HepG2 (cell line): ENCODE results near the gene PSMA3.

Source experiments
- PBX3 ChIP-seq: sonication (generic); formaldehyde crosslinking; IDR thresholded peaks from 2 replicates; pipeline ENCODE4 v1.8.1; 2023; ENCODE audit warnings: missing genetic modification reagents, inconsistent platforms, borderline replicate concordance
- TBL1XR1 ChIP-seq: fragments of 150-350 bp; IDR thresholded peaks from 2 replicates; pipeline ENCODE4 v1.6.1; 2014; ENCODE audit warnings: borderline replicate concordance, low read length; ENCODE audit not compliant: partially characterized antibody
- U2AF2 ChIP-seq: fragments of 200-400 bp; formaldehyde crosslinking; IDR thresholded peaks from 2 replicates; pipeline ENCODE4 v1.6.1; 2017; ENCODE audit warnings: low read depth, mild to moderate bottlenecking, low read length
- ZBTB21 ChIP-seq: sonication (generic); formaldehyde crosslinking; IDR thresholded peaks from 2 replicates; pipeline ENCODE4 v1.4.0; 2020; ENCODE audit warnings: missing genetic modification reagents
- ZBTB33 ChIP-seq: sonication (generic); formaldehyde crosslinking; IDR thresholded peaks from 2 replicates; pipeline ENCODE4 v1.4.0; 2020; ENCODE audit warnings: missing genetic modification reagents
- ZNF768 ChIP-seq: sonication (generic); formaldehyde crosslinking; IDR thresholded peaks from 2 replicates; pipeline ENCODE4 v1.4.0; 2020; ENCODE audit warnings: missing genetic modification reagents
- TF ChIP-seq, protein P1 (sequence below): sonication (generic); formaldehyde crosslinking; IDR thresholded peaks from 2 replicates; pipeline ENCODE4 v1.8.1; 2022; ENCODE audit warnings: low read depth, mild to moderate bottlenecking, missing genetic modification reagents
- TF ChIP-seq, protein P2 (sequence below): IDR thresholded peaks from 2 replicates; pipeline ENCODE4 v1.6.1; 2012; ENCODE audit warnings: low read length, improper control_type of control experiment

GRCh38 chr14:58272588-58273372 lies 28.1 kb downstream of the PSMA3 start:
- TF ChIP-seq, protein P1, sequence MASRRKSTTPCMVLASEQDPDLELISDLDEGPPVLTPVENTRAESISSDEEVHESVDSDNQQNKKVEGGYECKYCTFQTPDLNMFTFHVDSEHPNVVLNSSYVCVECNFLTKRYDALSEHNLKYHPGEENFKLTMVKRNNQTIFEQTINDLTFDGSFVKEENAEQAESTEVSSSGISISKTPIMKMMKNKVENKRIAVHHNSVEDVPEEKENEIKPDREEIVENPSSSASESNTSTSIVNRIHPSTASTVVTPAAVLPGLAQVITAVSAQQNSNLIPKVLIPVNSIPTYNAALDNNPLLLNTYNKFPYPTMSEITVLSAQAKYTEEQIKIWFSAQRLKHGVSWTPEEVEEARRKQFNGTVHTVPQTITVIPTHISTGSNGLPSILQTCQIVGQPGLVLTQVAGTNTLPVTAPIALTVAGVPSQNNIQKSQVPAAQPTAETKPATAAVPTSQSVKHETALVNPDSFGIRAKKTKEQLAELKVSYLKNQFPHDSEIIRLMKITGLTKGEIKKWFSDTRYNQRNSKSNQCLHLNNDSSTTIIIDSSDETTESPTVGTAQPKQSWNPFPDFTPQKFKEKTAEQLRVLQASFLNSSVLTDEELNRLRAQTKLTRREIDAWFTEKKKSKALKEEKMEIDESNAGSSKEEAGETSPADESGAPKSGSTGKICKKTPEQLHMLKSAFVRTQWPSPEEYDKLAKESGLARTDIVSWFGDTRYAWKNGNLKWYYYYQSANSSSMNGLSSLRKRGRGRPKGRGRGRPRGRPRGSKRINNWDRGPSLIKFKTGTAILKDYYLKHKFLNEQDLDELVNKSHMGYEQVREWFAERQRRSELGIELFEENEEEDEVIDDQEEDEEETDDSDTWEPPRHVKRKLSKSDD (CRISPR knock-in tag), result no peak
- TF ChIP-seq ZBTB21, result no peak
- TF ChIP-seq PBX3, result no peak
- TF ChIP-seq, protein P2, sequence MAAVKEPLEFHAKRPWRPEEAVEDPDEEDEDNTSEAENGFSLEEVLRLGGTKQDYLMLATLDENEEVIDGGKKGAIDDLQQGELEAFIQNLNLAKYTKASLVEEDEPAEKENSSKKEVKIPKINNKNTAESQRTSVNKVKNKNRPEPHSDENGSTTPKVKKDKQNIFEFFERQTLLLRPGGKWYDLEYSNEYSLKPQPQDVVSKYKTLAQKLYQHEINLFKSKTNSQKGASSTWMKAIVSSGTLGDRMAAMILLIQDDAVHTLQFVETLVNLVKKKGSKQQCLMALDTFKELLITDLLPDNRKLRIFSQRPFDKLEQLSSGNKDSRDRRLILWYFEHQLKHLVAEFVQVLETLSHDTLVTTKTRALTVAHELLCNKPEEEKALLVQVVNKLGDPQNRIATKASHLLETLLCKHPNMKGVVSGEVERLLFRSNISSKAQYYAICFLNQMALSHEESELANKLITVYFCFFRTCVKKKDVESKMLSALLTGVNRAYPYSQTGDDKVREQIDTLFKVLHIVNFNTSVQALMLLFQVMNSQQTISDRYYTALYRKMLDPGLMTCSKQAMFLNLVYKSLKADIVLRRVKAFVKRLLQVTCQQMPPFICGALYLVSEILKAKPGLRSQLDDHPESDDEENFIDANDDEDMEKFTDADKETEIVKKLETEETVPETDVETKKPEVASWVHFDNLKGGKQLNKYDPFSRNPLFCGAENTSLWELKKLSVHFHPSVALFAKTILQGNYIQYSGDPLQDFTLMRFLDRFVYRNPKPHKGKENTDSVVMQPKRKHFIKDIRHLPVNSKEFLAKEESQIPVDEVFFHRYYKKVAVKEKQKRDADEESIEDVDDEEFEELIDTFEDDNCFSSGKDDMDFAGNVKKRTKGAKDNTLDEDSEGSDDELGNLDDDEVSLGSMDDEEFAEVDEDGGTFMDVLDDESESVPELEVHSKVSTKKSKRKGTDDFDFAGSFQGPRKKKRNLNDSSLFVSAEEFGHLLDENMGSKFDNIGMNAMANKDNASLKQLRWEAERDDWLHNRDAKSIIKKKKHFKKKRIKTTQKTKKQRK, result no peak
- no peak for TF ChIP-seq TBL1XR1
- TF ChIP-seq ZBTB33 (CRISPR knock-in tag), result no peak
- no peak for TF ChIP-seq U2AF2
- TF ChIP-seq ZNF768 (CRISPR knock-in tag), result no peak
